Erythroblast (primary cell): Measurements from ENCODE around the gene CSTF2T.

ENCODE experiments used
- GATA1 ChIP-seq: IDR thresholded peaks from 2 replicates; pipeline ENCODE4 v1.6.1; 2011; ENCODE audit warnings: low read depth, mild to moderate bottlenecking, control low read depth, low read length, moderate library complexity
- POLR2A ChIP-seq: IDR thresholded peaks from 2 replicates; pipeline ENCODE4 v1.6.1; 2011; ENCODE audit warnings: mild to moderate bottlenecking, low read length

- no peak for TF ChIP-seq POLR2A
- no peak for TF ChIP-seq GATA1
Measured at GRCh38 chr10:51651063-51651462, 48.3 kb downstream of the CSTF2T start.
